ENCODE results near the gene ARPC5. TPM values are rescaled to one million over a fixed set of nuclear protein-coding genes. Genes with fewer than 3 reads are reported as not detected.
A peak's percentile ranks its signal among the peaks of the same experiment; 100 is the strongest.

Gene ARPC5
- total RNA-seq, 1 donor from 2014 or later = 191 TPM

- Histone ChIP-seq H3K27me3 (ENCODE audit: low read depth) (no peaks in the 10 kb centered on the region), H3K9me3 (no peaks in the 10 kb centered on the region), H3K36me3 (peaks cover 1% of the 10 kb centered on the region), H3K4me3 (peak overlapping the region; percentile 85), H3K4me1 (peaks cover 39% of the 10 kb centered on the region), H3K27ac (peak overlapping the region; percentile 53)
- intact Hi-C loops (cut with DNase I) = no loop called here
- ATAC-seq = peak; percentile 2 to 15
- no peak for TF ChIP-seq CTCF (IDR thresholded peaks at IDR 0.05)
- DNase-seq = no peak
Observed at GRCh38 chr1:183636783-183637182, 1.2 kb upstream of the ARPC5 start.

- Histone ChIP-seq H3K4me3 (peak overlapping the region; percentile 85), H3K27ac (peak overlapping the region; percentile 53), H3K27me3 (ENCODE audit: low read depth) (no peaks in the 10 kb centered on the region), H3K9me3 (no peaks in the 10 kb centered on the region), H3K4me1 (peaks cover 44% of the 10 kb centered on the region), H3K36me3 (peaks cover 6% of the 10 kb centered on the region)
- DNase-seq (no peak), ATAC-seq (no peak)
- TF ChIP-seq CTCF (IDR thresholded peaks at IDR 0.05) = no peak
- intact Hi-C loops (cut with DNase I) = no loop called here
Observed at GRCh38 chr1:183636334-183636682, 725 bp upstream of the ARPC5 start.

GRCh38 chr1:183635099-183635605 lies 431 bp downstream of the ARPC5 start:
- Histone ChIP-seq H3K27ac (peak overlapping the region; percentile 96), H3K36me3 (peaks cover 17% of the 10 kb centered on the region), H3K27me3 (ENCODE audit: low read depth) (no peaks in the 10 kb centered on the region), H3K9me3 (no peaks in the 10 kb centered on the region), H3K4me3 (peak overlapping the region; percentile 85), H3K4me1 (peaks cover 55% of the 10 kb centered on the region)
- DNase-seq (peak; percentile 74), ATAC-seq (peak; percentile 70 to 74)
- TF ChIP-seq CTCF (IDR thresholded peaks at IDR 0.05) = no peak
- intact Hi-C loops (cut with DNase I) = no loop called here

GRCh38 chr1:183634429-183635065 lies 1.0 kb downstream of the ARPC5 start:
- TF ChIP-seq CTCF (IDR thresholded peaks at IDR 0.05) = no peak
- intact Hi-C loops (cut with DNase I) = no loop called here

GRCh38 chr1:183633676-183634343 lies 1.8 kb downstream of the ARPC5 start:
- Histone ChIP-seq H3K9me3 (no peaks in the 10 kb centered on the region), H3K4me3 (peak overlapping the region; percentile 85), H3K27me3 (ENCODE audit: low read depth) (no peaks in the 10 kb centered on the region), H3K4me1 (peaks cover 67% of the 10 kb centered on the region), H3K27ac (peak overlapping the region; percentile 96), H3K36me3 (peaks cover 30% of the 10 kb centered on the region)
- TF ChIP-seq CTCF (IDR thresholded peaks at IDR 0.05) = peak; percentile 37
- intact Hi-C loops (cut with DNase I) = no loop called here
- ATAC-seq (peak in 1 of 2 donors; percentile 11), DNase-seq (no peak)

More at GRCh38 chr1:183634429-183635065, 1.0 kb downstream of the ARPC5 start:
- Histone ChIP-seq H3K27me3 (ENCODE audit: low read depth) (no peaks in the 10 kb centered on the region), H3K9me3 (no peaks in the 10 kb centered on the region), H3K4me1 (peaks cover 61% of the 10 kb centered on the region), H3K27ac (peak overlapping the region; percentile 96), H3K36me3 (peaks cover 23% of the 10 kb centered on the region), H3K4me3 (peak overlapping the region; percentile 85)
- DNase-seq (no peak), ATAC-seq (no peak)

All from lower lobe of right lung (tissue), 2 donors.